ENCODE data around the gene RPS6KA2.

The RPS6KA2 gene

GRCh38 chr6:166633732-166634535, 6.9 kb upstream of the RPS6KA2 start:
- DNase-seq, result no peak

GRCh38 chr6:166632731-166633130, 5.7 kb upstream of the RPS6KA2 start:
- DNase-seq, result no peak

- no peak for DNase-seq
Measured at GRCh38 chr6:166630462-166630861, 3.4 kb upstream of the RPS6KA2 start.

GRCh38 chr6:166629628-166630027, 2.6 kb upstream of the RPS6KA2 start:
- no peak for DNase-seq

DNA sequence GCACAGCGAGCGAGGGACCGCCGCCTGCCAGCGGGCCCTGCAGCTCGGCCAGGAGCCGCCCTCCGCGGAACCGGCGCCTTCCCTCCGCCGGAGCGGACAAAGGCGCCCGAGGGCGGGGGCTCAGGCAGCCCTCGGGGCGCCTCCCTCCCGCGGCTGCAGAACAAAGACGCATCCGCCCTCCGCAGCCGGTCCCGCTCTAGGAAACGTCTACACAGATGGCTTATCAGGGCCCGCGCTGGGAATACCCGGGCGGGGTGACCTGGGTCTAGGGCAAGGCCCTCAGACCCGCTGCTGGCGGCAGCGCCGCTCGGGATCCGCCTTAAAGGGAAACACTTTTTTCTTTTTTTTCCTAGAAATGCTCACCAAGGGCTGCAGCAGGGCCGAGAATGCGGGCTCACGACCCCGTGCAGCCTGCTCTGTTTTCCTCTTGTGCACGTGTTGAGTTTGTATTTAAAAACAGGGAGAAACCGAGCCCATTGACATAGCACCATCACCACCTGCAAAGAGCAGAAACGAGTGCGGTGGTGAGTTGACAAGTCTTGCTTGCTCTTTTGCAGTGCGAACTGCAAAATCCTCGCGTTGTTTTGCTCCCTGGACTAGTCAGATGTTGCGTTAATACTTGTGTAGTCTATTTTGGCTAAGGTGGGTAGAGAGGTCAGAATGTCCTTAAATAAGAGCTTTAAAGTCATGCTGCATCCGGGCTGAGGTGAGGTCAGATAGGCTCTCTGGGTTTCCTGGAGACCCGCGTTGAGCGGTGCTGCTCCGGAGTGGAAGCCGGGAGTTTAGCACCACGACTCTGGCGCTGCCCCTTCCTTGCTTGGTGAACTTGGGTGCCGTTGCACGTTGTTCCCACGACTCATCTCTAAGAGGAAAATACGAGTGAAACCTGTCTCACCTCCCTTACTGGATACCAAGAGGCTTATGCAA, 1.1 kb upstream of the RPS6KA2 start:
- DNase-seq, result peak; percentile 24

- no peak for DNase-seq
Measured at GRCh38 chr6:166626177-166627032, 646 bp downstream of the RPS6KA2 start.

- DNase-seq, result no peak
Measured at GRCh38 chr6:166625356-166625755, 1.7 kb downstream of the RPS6KA2 start.

GRCh38 chr6:166624275-166624674, 2.8 kb downstream of the RPS6KA2 start:
- no peak for DNase-seq

DNA sequence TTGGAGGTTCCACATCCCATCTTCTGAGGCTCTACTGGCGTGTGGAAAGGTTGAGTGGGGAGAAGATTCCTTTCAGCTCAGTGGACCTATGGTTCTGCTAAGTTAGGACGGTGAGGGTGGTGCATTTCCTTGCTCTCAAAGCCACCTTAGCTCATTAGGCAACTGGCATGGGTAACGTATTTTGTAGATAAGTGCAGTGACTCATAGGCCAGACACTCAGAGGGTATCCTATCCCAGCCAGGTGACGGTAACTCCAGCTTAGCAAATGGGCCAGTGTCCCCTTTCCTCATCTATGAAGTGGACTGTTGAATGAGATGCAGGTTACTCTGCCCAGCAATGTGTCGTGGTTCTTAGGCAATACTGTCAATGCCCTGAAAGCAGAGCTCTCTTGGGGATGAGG, 3.7 kb downstream of the RPS6KA2 start:
- DNase-seq, result no peak

- DNase-seq, result no peak
Measured at GRCh38 chr6:166621114-166621540, 5.9 kb downstream of the RPS6KA2 start.

DNA sequence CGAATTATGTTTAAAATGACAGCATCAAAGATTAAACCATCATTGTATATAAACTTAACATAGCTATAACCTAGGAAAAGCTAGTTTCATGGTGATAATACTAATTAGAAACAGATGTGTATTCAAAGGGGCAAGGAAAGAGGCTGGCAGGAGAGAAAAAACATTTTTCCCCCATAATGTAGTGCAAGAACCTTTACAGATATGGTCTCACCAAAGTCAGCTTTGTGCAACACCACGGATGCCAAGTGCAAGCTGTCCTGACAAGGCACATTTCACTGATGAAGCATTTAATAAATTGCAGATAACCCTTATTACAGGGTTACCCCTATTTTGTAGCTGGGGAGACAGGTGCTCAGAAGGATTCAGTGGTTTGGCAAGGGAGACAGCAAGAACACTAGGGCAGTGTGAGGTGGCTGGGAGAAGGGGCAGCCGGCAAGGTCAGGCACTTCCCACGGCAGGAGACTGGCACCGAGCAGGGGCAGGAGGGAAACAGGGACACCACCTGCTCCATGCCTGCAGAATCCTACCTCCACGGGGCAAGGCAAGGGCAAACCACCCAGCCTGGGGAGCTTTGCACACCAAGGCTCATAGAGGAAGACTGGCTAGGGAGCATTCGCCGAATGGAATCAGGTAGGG, 6.5 kb downstream of the RPS6KA2 start:
- no peak for DNase-seq

DNA sequence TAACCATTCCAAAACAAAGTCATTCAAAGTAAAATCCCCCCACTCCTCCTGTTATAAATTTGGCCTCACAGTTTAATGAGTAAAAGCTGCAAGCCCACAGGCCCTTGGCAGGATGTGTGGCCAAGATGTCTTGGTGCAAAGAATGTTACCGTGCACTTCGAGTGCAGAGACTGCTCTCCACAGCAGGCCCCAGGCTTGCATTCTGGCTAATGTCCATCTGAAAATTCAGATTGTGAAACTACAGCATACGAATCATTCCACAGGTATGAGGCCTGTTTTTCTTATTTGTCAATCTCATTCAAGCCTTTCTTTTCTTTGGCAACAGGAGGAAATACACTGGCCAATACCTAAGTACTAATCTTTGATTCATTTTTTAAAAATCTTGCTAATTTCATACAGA, 7.1 kb downstream of the RPS6KA2 start:
- DNase-seq, result no peak

DNA sequence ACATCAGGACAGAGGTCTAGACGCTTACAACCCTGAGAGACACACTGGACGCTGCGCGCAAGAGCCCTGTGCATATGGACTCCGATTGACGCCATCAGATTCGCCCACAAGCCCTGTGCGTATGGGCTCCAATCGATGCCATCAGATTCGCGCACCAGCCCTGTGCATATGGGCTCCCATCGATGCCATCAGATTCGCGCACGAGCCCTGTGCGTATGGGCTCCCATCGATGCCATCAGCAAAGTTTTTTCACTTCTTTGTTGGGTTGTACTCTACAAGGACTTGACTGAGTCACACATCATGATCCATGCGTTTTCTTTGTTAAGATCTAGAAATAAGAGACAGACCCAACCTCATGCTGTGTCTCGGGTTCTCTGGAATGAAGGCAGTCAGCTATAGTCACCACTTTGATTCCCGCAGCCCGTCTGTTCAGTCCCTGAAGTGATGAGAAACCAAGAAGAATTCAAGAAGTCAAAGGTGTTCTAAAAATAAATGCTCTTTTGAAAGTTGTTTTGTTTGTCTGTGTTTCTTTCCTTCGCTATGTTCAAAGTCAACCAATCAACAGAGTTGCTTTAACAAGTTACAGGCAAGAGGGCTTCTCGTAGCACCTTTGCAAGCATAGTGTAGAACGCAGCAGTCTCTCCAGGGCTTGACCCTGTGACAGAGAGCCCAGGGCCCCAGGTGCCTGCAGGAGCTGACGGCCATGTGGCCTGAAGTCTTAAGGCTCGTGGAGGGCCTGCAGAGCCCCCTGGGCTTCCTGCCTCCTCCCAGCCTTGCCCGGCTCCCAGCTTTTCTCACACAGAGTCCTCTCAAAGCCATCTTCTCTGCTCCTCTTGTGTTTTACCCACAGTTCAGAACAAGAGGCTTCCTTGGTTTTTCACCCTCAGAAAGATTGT, 7.9 kb downstream of the RPS6KA2 start:
- no peak for DNase-seq

- DNase-seq, result no peak
Measured at GRCh38 chr6:166618251-166618650, 8.8 kb downstream of the RPS6KA2 start.

- no peak for DNase-seq
Measured at GRCh38 chr6:166617359-166617758, 9.7 kb downstream of the RPS6KA2 start.

DNA sequence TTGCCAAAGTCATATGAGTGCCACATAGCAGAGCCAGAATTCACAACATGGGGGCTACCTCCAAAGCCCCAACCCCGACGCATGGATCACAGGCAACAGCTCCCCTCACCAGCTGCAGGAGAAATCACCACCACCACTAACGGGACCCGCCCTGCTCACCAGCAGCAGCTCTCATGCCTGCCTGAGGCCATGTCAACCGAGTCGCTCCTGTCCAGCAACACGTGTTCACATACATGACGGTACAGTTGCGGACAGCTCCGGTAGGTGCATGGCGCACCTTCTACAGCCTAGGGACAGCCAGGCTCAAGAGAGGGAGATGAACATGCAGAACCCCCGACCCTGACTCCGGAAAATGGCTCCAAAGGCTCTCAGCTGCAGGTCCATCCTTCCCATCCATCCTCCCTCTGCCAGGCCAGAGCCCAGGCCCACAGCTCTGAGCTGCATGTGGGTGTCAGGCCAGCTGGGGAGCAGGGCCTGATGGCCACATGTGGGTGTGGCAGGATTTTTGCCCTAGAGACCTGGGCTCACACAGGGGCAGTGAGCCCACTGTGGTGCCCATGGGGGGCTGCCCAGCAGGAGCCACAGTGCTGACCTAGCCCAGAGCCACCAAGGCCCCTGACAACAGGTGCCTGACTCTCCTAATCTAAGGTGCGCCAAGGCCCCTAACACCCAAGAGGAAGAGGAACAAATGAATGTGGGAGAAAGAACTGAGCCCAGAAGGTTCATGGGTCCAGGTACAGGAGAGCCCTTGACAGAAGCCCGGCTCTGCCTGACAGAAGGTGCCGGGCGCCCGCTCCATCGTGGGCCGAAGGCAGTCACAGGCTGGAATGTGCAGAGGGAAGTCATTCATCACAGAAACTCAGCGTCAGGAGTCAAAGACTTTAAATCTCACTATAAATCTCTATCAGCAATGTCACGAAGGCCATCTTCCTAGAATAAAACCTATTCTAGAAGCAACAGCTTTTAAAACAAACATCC, 10.5 kb downstream of the RPS6KA2 start:
- DNase-seq, result no peak

GRCh38 chr6:166615059-166615770, 11.8 kb downstream of the RPS6KA2 start:
- no peak for DNase-seq

DNA sequence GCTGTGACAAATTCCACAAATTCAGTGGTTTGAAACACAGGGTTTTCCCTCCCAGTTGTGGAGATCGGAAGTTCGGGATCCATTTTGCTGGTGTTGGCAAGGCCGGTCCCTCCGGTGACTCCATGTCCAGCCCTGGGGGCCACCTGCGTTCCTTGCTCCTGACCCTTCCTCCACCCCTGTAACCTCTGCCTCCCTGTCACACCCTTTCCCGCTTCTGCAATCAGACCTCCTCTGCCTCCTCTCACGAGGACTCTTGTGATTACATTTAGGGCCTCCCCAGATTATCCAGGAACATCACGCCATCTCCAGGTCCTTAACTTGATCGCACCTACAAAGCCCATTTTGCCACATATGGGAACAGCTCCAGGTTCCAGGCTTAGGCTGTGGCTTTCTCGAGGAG, 12.5 kb downstream of the RPS6KA2 start:
- DNase-seq, result no peak

DNA sequence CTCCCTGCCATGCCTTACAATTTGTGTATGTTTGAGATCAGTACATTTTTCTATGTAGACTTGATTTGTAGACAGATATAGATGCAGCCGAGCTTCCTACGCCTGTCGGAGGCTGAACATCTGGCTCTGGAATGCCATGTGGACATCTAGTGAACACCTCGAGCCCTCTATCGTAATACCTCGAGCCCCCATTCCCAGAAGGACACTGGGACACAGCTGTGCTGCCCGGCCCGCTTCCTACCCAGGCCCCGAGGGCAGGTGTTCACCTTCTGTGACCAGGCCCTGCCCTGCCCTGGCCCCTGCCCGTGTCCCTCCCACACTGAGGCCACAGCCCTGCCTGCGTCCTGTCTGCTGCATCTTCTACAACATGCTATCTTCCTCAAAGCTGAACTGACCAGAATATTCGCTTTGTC, 12.9 kb downstream of the RPS6KA2 start:
- DNase-seq, result no peak

Data from NCI-H1436 (cell line).